SK-N-MC (cell line): ENCODE data around the gene HIRA.

Experiments used
- DNase-seq: peaks from one replicate; pipeline ENCODE4 v3.0.0-alpha.2; 2011; ENCODE audit warnings: low read depth, low spot score
- H3K27ac ChIP-seq: fragments of 200-600 bp; sonication (generic); 2 replicates; pipeline ENCODE4 v1.5.1; 2016; ENCODE audit warnings: mixed run types
- H3K36me3 ChIP-seq: fragments of 200-600 bp; sonication (generic); 2 replicates; pipeline ENCODE4 v1.6.1; 2017; ENCODE audit warnings: antibody characterized with exemption, low read length, mixed read lengths; ENCODE audit not compliant: insufficient read depth
- H3K4me3 ChIP-seq: fragments of 200-600 bp; sonication (generic); 2 replicates; pipeline ENCODE4 v1.5.1; 2016
- H3K9ac ChIP-seq: fragments of 200-600 bp; sonication (generic); 2 replicates; pipeline ENCODE4 v1.8.0; 2017; ENCODE audit warnings: mixed run types, mixed read lengths; ENCODE audit not compliant: insufficient read length
- H3K9me3 ChIP-seq: fragments of 200-600 bp; sonication (generic); 2 replicates; pipeline ENCODE4 v1.6.1; 2017; ENCODE audit warnings: low read depth, mild to moderate bottlenecking, antibody characterized with exemption, low read length, moderate library complexity, mixed read lengths
- EZH2 ChIP-seq: fragments of 200-600 bp; sonication (generic); IDR thresholded peaks from one replicate; pipeline ENCODE4 v1.6.1; 2017; ENCODE audit warnings: antibody characterized with exemption
- FOXP2 ChIP-seq: optimal IDR thresholded peaks from 2 replicates; pipeline ENCODE3; 2011; ENCODE audit warnings: mild to moderate bottlenecking, moderate library complexity; ENCODE audit not compliant: insufficient read depth; ENCODE audit errors: extremely low read length, control extremely low read depth
- POLR2AphosphoS5 ChIP-seq: IDR thresholded peaks from 2 replicates; pipeline ENCODE4 v1.6.1; 2012; ENCODE audit warnings: mild to moderate bottlenecking, low read depth, low read length, borderline replicate concordance

The HIRA gene

DNA sequence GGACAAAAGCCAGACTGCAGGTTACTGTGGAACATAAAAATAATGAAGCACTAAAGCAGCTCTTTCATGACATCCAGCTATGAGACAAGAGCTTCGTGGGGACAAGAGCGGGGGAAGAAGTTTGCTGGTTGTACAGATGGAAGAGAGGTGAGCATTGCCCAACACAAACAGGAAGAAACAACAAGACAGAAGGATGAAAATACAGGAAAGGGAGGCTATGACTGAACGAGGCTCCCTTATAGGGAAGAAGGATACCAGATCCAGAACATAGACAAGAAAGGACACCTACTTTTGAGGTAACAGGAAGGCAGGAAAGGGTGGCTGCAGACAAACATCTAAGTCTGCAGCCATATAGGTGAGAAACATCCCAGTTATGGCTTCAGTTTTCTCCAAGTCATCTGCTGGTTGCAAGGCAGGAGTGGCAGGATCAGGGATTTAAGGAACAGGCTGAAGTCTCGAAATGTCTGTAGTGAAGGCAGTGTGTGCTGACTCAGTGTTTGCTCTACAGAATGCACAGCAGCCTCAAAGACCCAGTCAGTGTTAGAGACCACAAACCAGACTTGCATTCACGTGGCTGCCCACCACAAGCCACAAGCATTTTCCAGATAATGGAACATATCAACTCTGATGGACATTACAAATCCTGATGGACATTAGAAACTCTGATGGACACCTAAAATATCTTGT, 141.9 kb downstream of the HIRA start:
- no peak for DNase-seq
- Histone ChIP-seq H3K27ac (no peak overlapping the region), H3K4me3 (no peak overlapping the region)

DNA sequence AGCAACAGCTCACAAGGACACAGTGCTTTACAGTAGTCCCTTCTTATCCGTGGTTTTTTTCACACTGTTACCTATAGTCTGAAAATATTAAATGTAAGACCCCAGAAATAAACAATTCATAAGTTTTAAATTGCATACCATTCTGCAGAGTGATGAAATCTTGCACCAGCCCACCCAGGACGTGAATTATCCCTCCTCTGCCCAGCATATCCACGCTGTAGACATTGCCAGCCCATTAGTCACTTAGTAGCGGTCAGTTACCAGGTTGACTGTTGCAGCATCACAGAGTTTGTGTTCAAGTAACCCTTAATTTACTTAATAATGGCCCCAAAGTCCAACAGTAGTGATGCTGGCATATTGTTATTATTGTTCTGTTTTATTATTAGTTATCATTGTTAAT, 143.6 kb downstream of the HIRA start:
- DNase-seq: no peak
- no peak overlapping the region for H3K4me3 ChIP-seq
- H3K36me3 ChIP-seq: no peaks in the 10 kb centered on the region
- no peaks in the 10 kb centered on the region for H3K9me3 ChIP-seq
- no peak overlapping the region for H3K9ac ChIP-seq
- no peak overlapping the region for H3K27ac ChIP-seq
- TF ChIP-seq POLR2AphosphoS5 (no peak), EZH2 (no peak), FOXP2 (no peak)

More for the DNA sequence above, 141.9 kb downstream of the HIRA start:
- TF ChIP-seq FOXP2 (no peak), EZH2 (no peak), POLR2AphosphoS5 (no peak)
- Histone ChIP-seq H3K9me3 (no peaks in the 10 kb centered on the region), H3K36me3 (no peaks in the 10 kb centered on the region), H3K9ac (no peak overlapping the region)

DNA sequence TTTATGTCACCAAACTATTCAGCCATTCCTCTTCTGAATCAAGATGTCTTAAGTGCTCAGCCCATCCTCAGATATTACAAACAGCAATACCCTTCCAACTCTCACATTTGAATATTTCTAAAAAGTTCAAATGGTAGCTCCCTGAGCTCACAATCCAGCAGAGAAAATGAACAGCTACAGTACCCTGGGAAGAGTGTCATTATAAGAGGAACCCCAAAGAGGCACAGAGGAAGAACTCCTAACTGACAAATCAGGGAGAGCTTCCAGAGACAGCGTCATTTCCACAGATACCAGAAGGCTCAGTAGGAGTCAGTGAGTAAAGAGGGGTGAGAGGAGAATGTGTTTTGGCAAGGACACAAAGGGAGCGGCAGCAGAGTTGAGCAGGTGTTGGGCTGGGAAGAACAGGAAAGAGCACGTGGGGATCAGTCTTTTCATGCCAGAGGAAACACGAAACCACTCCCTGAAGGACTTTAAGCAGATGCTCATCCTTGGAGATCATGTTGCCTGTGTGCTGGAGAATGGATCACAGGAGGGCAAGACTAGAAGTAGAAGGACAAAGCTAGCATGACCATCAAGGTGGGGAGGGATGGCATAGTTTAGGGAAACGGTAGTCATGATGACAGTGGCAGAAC, 144.3 kb downstream of the HIRA start:
- no peak overlapping the region for H3K27ac ChIP-seq
- no peaks in the 10 kb centered on the region for H3K9me3 ChIP-seq
- no peak for TF ChIP-seq EZH2
- no peak for TF ChIP-seq FOXP2
- no peak for TF ChIP-seq POLR2AphosphoS5
- no peak overlapping the region for H3K9ac ChIP-seq
- no peak overlapping the region for H3K4me3 ChIP-seq
- no peak for DNase-seq
- H3K36me3 ChIP-seq: no peaks in the 10 kb centered on the region

DNA sequence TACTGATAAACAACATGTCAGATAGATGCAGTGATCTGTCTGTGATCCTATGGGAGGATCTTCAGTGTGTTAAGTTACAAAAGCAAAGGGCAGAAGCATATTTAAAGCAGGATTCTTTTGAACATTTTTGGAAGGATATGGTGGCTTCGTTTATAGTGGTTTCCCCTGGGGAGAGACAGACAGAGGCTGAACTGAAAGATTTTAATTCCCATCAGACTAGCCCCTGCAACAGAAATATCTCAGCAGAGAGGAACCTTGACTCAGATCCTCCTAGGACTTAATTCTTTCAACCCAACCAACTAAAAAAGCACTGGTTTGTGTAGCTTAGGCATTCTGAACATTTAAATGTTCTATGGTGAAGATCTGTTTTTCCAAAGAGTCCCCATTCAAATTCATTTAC, 145.7 kb downstream of the HIRA start:
- no peak overlapping the region for H3K4me3 ChIP-seq
- TF ChIP-seq POLR2AphosphoS5 (no peak), FOXP2 (no peak), EZH2 (no peak)
- DNase-seq: no peak
- no peaks in the 10 kb centered on the region for H3K9me3 ChIP-seq
- no peak overlapping the region for H3K9ac ChIP-seq
- H3K36me3 ChIP-seq: no peaks in the 10 kb centered on the region
- no peak overlapping the region for H3K27ac ChIP-seq
